HG03280 (cell line): ENCODE measurements around the gene BATF2.
"Not testable (repeated sequence)": the region's sequence is repeated elsewhere in the genome, so short reads cannot be mapped to it uniquely, and the experiment has no call there.

Source experiments
- ATAC-seq: cut with Tn5 transposase; IDR thresholded peaks from one replicate; pipeline ENCODE4 v1.9.1; 2021; ENCODE audit warnings: mild to moderate bottlenecking, moderate library complexity; ENCODE audit not compliant: unreplicated experiment

BATF2 gene

GRCh38 chr11:64996710-64997380, at the start of gene BATF2:
TSS of gene BATF2 (minus strand) at chr11:64996971. CDS start at chr11:64996914, 57 bp downstream.
- no peak for ATAC-seq

- no peak for ATAC-seq
Measured at GRCh38 chr11:65045728-65046127, 49.0 kb upstream of the BATF2 start.

GRCh38 chr11:65045061-65045460, 48.3 kb upstream of the BATF2 start:
- no peak for ATAC-seq

- no peak for ATAC-seq
Measured at GRCh38 chr11:65043881-65044501, 47.2 kb upstream of the BATF2 start.

- no peak for ATAC-seq
Measured at GRCh38 chr11:65042891-65043290, 46.1 kb upstream of the BATF2 start.

- ATAC-seq: peak; percentile 80
Measured at GRCh38 chr11:65040847-65041622, 44.3 kb upstream of the BATF2 start, which contains the start of gene SAC3D1. TSS of gene SAC3D1 (plus strand) at chr11:65041210. CDS start at chr11:65041293, 83 bp downstream.

GRCh38 chr11:65040520-65040846, 43.7 kb upstream of the BATF2 start:
- no peak for ATAC-seq

GRCh38 chr11:65036931-65037330, 40.2 kb upstream of the BATF2 start:
- no peak for ATAC-seq

- ATAC-seq: no peak
Measured at GRCh38 chr11:65035579-65035978, 38.8 kb upstream of the BATF2 start.

- ATAC-seq: no peak
Measured at GRCh38 chr11:65034423-65034822, 37.7 kb upstream of the BATF2 start.

- no peak for ATAC-seq
Measured at GRCh38 chr11:65032216-65032615, 35.4 kb upstream of the BATF2 start.

- ATAC-seq: peak; percentile 84
Measured at GRCh38 chr11:65027213-65028067, 30.7 kb upstream of the BATF2 start, which contains the start of gene SNX15. TSS of gene SNX15 (plus strand) at chr11:65027439. CDS start at chr11:65027538, 99 bp downstream.

- no peak for ATAC-seq
Measured at GRCh38 chr11:65026810-65027209, 30.0 kb upstream of the BATF2 start.

- ATAC-seq: not testable (repeated sequence)
Measured at GRCh38 chr11:65023502-65023901, 26.7 kb upstream of the BATF2 start.

GRCh38 chr11:65021509-65021908, 24.7 kb upstream of the BATF2 start:
- no peak for ATAC-seq

GRCh38 chr11:65021003-65021402, 24.2 kb upstream of the BATF2 start:
- no peak for ATAC-seq

GRCh38 chr11:65019824-65020223, 23.1 kb upstream of the BATF2 start:
- ATAC-seq: no peak

GRCh38 chr11:65017937-65018336, 21.2 kb upstream of the BATF2 start:
- no peak for ATAC-seq

GRCh38 chr11:65016705-65017104, 19.9 kb upstream of the BATF2 start:
- ATAC-seq: no peak

- ATAC-seq: no peak
Measured at GRCh38 chr11:65014726-65015227, 18.0 kb upstream of the BATF2 start.
